ENCODE data around the gene TTLL10. TPM values are rescaled to one million over a fixed set of nuclear protein-coding genes. Genes with fewer than 3 reads are reported as not detected.

TTLL10 gene
- total RNA-seq, 1 donor: 0.42 TPM

DNA sequence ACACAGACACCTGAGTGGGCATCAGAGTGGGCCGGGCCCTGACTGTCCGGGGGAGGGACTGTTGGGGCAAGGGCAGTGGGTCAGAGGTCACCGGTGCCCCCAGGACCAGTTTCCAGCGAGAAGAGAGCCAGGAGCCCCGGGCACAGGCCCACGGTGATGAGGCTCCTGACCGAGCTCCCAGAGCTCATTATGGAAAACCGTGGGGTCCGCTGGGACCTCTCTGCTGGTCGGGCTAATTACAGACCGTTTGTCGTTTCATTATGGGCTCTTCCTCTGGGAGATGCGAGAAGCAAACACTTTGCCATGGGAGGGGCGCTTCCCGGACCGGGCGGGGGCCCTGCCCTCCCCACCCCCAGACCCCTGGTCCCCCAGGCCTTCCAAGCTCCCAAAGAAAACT is 12.0 kb upstream of the TTLL10 start:
- Histone ChIP-seq H3K4me3 (ENCODE audit: low read length) (no peak overlapping the region), H3K9me3 (ENCODE audit: low read depth, low read length) (no peaks in the 10 kb centered on the region), H3K27me3 (ENCODE audit: insufficient read depth, low read length) (no peaks in the 10 kb centered on the region), H3K4me1 (ENCODE audit: insufficient read depth, low read length) (peaks cover 15% of the 10 kb centered on the region)

DNA sequence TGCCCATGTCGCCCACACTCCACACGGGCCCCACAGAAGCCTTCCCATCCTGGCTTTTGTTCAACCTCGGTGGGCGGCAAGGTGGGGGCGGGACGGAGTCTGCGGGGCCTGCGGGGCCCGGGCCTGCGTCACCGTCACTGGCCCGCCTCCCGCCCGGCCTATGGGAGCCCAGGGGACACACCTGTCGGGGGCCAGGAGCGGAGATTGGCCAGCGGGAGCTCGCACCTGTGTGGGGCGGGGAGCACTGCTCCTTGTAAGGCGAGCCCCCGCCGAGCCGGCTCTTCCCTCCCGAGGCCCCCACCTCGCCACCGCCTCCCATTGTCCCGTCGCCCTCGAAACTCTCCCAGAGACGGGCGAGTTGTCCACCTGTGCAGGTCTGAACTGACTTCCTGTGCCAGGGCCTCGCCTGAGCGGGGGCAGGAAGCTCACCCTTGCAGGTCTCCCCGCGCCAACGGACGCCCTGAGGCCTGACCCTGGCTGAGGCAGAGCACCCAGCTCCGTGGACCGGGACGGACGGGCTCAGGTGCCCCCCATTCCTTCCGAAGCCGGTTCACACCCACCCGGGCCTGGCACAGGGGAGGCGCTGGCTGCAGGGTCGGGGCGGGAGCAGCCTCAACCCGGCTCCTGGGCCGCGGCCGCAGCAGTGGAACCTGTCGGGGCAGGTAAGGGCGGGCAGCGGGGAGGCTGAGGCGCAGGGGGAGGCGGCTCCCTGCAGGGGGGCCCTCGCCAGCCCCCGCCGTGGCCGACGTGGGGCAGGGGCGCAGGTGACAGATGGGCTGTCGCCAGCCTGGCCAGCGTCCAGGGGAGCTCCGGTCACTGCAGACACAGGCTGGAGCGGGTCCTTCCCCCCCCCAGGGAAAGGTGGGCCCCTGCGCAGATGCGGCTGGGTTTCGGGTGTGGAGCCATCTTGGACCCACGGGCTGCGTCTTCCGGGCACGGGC is 10.8 kb upstream of the TTLL10 start:
- Histone ChIP-seq H3K27me3 (ENCODE audit: insufficient read depth, low read length) (no peaks in the 10 kb centered on the region), H3K4me1 (ENCODE audit: insufficient read depth, low read length) (peaks cover 15% of the 10 kb centered on the region), H3K9me3 (ENCODE audit: low read depth, low read length) (no peaks in the 10 kb centered on the region), H3K4me3 (ENCODE audit: low read length) (no peak overlapping the region)

DNA sequence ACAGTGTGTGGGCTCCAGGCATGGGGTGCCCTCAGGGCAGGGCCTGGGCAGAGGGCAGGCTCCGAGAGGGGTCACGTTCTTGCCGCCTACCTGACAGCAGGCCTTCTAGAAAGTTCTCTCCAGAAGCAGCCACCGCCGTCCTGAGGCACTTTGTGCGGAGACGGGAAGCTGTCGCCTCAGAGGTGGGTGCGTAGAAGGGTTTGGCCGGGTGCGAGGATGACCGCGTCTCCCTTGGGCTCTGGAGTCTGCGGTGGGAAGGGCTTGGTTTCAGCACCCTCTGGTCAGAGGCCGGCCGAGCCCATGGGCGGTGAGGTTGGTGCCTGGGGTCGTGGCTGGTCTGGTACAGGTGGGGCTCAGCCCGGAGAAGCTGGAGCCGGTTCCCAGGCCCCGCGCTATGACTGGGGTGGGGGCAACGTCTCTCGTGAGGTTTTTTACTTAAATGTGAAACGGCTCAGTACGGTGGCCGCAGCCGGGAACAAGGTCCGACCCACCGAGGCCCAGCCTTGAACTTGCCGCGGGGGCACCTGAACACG is 10.1 kb upstream of the TTLL10 start:
- no peaks in the 10 kb centered on the region for H3K27me3 ChIP-seq (ENCODE audit: insufficient read depth, low read length)
- no peak overlapping the region for H3K4me3 ChIP-seq (ENCODE audit: low read length)
- H3K4me1 ChIP-seq (ENCODE audit: insufficient read depth, low read length): peaks cover 8% of the 10 kb centered on the region
- no peaks in the 10 kb centered on the region for H3K9me3 ChIP-seq (ENCODE audit: low read depth, low read length)

DNA sequence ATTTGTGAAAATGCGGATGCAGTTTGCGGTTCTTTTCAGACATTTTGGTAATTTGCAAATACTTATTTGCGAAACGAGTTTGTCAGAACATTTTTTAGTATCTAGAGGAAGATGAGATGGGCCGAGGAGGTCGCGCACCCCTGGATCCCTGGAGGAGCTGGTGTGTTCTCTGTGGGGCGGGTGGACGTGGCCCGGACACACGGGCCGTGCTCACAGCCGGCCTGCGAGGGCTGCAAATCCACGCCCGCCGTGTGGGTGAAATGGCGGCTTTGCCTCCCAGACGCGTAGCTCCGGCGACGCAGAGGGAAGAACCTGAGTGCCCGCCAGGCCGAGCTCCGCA is 9.3 kb upstream of the TTLL10 start:
- no peak overlapping the region for H3K4me3 ChIP-seq (ENCODE audit: low read length)
- peaks cover under 1% of the 10 kb centered on the region for H3K4me1 ChIP-seq (ENCODE audit: insufficient read depth, low read length)
- no peaks in the 10 kb centered on the region for H3K9me3 ChIP-seq (ENCODE audit: low read depth, low read length)
- H3K27me3 ChIP-seq (ENCODE audit: insufficient read depth, low read length): no peaks in the 10 kb centered on the region

DNA sequence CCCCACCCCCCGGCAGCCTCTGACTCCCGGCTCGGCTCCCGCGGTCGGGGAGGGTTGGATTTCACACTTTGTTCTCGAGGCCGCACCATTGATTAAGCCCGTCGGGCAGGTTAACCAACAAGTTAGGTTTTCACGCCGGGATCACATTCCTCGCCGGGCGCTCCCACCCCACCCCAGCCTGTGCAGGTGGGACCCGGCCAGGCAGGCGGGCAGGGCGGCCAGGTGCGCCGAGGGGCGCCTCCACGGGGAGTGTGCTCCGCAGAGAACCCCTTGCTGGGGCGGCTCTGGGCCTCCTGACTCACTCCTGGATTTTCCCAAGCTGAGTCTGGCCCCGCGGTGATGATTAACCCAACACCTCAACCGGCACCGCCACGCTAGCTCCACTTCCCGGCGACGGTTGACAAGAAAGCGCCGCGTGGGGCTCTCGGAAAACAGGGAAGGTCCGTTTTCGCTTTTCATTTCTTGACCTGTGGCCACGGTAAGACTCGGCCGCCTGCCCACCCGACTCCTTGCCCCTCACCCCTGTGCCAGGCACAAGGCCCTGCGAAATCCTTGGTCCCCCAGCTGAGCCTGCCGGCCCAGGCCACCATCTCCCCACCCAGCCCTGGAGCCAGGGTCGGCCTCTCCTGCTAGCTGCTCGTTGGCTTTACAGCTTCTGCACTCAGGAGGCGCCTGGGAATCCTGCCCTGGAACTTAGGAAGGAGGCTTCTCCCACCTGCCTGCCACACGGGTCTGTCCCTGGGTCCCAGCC is 8.8 kb upstream of the TTLL10 start:
- Histone ChIP-seq H3K27me3 (ENCODE audit: insufficient read depth, low read length) (no peaks in the 10 kb centered on the region), H3K9me3 (ENCODE audit: low read depth, low read length) (no peaks in the 10 kb centered on the region), H3K4me3 (ENCODE audit: low read length) (no peak overlapping the region), H3K4me1 (ENCODE audit: insufficient read depth, low read length) (peaks cover 2% of the 10 kb centered on the region)

DNA sequence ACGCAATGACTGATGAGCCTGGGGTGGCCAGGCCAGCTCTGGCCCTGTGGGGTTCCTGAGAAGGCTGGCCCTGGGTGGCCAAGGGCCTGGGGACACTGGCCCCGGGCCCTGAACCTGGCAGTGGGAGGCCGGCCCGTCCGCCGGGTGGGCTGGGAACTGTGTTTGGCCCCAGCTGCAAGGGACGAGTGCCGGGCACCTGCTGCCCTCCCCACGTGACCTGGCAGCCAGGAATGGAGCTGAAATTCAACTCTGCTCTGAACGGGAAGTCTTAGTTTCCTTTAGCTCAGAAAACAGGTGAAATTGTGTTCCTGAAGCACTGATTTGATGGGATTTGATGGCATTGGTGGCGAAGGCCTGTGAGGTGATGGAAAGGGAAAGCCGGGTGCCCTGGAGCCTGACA is 8.2 kb upstream of the TTLL10 start:
- no peaks in the 10 kb centered on the region for H3K9me3 ChIP-seq (ENCODE audit: low read depth, low read length)

DNA sequence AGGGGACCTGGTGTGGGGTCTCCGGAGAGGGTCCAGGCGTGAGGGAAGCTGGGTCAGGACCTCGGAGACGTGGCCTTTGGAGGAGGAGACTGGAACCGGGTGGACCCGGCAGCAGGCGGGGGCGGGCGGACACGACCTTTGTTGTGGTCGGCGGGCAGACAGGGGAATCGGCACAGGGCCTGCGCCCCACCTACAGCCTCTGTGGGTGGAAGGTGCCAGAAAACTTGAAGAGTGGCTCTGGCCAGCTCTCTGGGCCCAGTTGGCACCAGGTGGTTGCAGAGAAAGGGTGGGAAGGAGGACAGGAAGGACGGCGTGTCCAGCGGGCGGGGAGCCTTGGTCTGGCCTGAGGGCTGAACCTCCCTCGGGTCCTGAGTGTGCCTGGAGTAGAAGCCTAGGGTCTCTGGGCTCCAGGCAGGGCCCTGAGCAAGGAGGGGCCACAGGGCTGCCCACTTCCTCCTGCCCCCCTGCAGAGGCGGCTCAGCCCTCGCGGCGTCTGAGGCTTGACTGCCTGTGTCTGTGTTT is 7.7 kb upstream of the TTLL10 start:
- Histone ChIP-seq H3K27me3 (ENCODE audit: insufficient read depth, low read length) (no peaks in the 10 kb centered on the region), H3K4me3 (ENCODE audit: low read length) (no peak overlapping the region), H3K9me3 (ENCODE audit: low read depth, low read length) (no peaks in the 10 kb centered on the region), H3K4me1 (ENCODE audit: insufficient read depth, low read length) (peaks cover 10% of the 10 kb centered on the region)

More for the DNA sequence above, 8.2 kb upstream of the TTLL10 start:
- H3K4me3 ChIP-seq (ENCODE audit: low read length): no peak overlapping the region
- H3K27me3 ChIP-seq (ENCODE audit: insufficient read depth, low read length): no peaks in the 10 kb centered on the region
- peaks cover 5% of the 10 kb centered on the region for H3K4me1 ChIP-seq (ENCODE audit: insufficient read depth, low read length)

DNA sequence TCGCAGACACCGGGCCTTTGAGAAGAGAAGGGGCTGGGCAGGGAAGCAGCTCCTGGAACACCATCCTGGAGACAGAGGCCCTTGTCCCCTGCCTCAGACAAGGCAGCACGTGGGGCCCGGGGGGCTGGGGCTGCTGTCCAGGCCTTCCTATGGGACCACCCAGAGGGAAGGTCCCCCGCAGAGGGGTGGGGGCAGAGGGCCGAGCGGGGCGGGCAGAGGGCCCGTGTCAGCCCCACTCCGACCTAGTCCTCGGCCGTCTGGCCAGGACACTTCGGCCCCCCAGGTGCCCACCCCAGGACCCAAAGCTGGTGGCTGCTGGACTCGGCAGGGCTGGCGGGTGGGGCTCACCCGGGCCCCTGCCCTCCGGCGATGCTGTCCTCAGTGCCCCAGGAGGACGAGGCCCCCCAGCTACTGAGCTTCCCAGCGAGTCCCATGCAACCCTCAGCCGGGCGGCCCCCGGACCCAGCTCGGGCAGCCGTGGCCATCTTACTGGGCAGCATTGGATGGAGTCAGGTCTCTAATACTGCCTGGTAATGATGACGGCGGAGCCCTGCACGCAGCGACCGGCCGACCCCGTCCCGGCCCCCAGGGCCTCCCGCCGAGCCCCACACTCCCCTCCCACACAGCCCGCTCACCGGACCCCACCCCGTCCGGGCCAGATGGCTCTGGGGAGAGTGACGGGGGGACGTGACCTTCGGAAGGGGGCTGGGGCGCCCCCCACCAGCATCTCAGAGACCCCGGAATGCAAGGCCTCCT is 6.9 kb upstream of the TTLL10 start:
- no peak overlapping the region for H3K4me3 ChIP-seq (ENCODE audit: low read length)
- H3K4me1 ChIP-seq (ENCODE audit: insufficient read depth, low read length): peaks cover 19% of the 10 kb centered on the region
- no peaks in the 10 kb centered on the region for H3K27me3 ChIP-seq (ENCODE audit: insufficient read depth, low read length)
- H3K9me3 ChIP-seq (ENCODE audit: low read depth, low read length): no peaks in the 10 kb centered on the region

DNA sequence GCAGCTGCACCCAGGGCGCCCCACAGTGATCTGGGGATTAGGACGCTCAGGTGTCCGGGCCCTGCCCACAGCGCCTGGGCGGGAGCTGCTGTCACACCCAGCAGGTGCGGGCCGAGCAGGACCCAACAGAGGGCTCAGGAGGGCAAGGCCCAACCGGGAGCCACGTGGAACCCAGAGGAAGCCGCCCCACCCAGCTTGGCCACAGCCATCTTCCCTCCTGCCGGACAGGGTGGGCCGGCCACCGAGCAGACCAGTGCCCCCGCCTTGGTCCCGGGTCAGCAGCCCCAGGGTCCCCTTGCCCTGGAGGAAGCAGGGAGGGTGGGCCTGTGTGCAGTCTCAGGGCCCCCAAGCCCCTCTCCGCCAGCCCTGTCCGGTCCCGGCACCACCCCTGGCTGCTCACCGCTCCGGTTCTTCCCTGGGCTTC is 6.3 kb upstream of the TTLL10 start:
- Histone ChIP-seq H3K9me3 (ENCODE audit: low read depth, low read length) (no peaks in the 10 kb centered on the region), H3K27me3 (ENCODE audit: insufficient read depth, low read length) (no peaks in the 10 kb centered on the region), H3K4me1 (ENCODE audit: insufficient read depth, low read length) (peaks cover 25% of the 10 kb centered on the region), H3K4me3 (ENCODE audit: low read length) (no peak overlapping the region)

DNA sequence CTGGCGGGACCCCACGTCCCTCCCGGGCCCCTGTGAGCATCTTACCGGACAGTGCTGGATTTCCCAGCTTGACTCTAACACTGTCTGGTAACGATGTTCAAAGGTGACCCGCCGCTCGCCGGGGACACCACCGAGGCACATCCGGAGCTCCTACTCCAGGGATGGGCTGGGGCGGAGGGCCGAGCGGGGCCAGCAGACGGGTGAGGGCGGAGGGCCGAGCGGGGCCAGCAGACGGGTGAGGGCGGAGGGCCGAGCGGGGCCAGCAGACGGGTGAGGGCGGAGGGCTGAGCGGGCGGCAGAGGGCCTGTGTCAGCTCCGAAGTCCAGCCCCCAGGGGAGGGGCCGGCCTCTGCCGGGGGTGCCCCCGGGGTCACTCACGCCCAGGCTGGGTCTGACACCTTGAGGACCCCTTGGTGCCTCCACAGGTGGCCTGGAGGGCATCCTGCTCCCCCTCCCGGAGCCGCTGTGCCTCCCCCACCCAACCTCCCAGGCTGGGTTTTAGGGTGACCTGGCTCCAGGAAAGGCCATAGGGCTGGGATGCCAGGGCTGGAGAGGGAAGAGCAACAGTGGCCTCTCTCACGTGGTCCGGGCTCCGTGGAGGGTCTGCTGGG is 5.7 kb upstream of the TTLL10 start:
- Histone ChIP-seq H3K4me3 (ENCODE audit: low read length) (no peak overlapping the region), H3K9me3 (ENCODE audit: low read depth, low read length) (no peaks in the 10 kb centered on the region), H3K27me3 (ENCODE audit: insufficient read depth, low read length) (no peaks in the 10 kb centered on the region), H3K4me1 (ENCODE audit: insufficient read depth, low read length) (peaks cover 27% of the 10 kb centered on the region)

DNA sequence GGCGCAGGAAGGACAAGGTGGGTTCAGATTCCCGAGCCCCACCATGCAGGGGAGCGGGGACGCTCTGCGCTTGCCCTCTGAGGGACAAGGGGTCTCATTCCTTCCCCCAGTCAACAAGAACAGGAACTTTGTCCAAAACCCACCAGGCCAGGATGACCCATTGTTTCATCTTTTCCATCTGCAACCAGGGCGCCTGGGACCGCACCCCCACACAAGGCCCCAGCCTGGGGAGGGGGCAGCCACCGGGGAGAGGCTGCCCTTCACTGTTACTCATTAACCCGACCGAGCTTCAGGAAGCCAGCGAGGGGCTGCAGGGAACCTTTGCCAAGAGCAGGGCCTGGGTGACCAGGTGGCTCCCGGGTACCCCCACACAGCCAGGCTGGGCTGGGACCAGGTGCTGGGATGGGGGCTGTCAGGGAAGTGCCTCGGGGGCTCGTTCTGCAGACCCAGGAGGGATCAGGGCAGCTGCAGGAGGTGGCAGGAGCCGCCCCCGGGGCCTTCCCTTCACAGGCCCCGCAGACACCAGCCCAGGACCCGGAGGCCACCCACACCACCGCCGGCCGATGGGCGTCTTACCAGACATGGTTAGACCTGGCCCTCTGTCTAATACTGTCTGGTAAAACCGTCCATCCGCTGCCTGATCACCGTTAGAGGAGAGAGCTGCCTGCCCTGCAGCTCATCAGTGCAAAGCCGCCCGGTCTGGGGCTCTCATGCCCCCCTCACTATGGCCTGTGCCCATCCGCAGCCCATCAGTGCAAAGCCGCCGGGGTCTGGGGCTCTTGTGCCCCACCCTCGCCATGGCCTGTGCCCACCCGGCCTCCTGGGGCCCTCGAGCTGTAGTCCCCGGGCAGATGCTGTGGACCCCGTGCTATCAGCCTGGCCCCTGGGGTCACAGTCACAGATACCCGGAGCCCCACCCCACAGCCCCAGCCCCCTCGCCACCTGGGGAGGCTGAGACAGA is 4.9 kb upstream of the TTLL10 start:
- Histone ChIP-seq H3K4me3 (ENCODE audit: low read length) (no peak overlapping the region), H3K4me1 (ENCODE audit: insufficient read depth, low read length) (peaks cover 35% of the 10 kb centered on the region), H3K27me3 (ENCODE audit: insufficient read depth, low read length) (no peaks in the 10 kb centered on the region), H3K9me3 (ENCODE audit: low read depth, low read length) (no peaks in the 10 kb centered on the region)

DNA sequence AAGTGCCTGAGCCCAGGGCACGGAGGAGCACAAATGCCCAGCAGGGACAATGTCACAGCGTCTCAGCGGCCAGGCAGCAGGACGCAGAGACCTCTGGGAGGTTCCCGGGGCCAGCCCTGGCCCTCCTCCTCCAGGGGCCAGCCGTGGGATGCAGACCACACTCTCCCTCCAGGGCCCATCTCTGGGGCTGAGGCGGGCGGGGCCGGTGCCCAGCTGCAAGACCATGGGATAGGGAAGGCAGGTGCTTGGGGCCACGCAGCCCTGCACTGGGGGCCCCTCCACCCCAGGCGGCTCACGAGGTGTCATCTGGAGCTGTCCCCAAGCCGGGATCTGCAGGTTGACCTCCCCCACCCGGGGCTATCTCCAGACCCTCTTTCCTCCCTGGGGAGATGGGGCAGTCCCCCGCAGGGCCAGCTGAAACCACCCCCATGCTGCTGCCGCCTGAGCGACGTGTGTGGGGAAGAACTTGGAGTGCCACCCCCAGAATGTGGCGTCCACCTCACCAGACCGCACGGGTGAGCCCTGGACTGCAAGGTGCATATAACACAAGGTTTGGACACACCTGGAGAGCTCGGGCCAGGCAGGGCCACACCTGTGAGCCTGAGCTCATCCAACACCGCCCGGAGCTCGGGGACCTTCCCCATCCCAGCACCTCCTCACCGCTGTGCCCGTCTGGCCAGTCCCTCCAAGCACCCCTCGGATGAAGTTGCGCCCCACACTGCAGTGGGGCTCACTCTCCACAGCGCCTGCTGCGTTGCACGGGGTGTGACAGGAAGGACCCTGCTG is 4.1 kb upstream of the TTLL10 start:
- H3K4me3 ChIP-seq (ENCODE audit: low read length): no peak overlapping the region
- no peaks in the 10 kb centered on the region for H3K27me3 ChIP-seq (ENCODE audit: insufficient read depth, low read length)
- peaks cover 40% of the 10 kb centered on the region for H3K4me1 ChIP-seq (ENCODE audit: insufficient read depth, low read length)
- H3K9me3 ChIP-seq (ENCODE audit: low read depth, low read length): no peaks in the 10 kb centered on the region

Measured in mononuclear cell (primary cell).